ENCODE results near the gene ESYT3.

DNA sequence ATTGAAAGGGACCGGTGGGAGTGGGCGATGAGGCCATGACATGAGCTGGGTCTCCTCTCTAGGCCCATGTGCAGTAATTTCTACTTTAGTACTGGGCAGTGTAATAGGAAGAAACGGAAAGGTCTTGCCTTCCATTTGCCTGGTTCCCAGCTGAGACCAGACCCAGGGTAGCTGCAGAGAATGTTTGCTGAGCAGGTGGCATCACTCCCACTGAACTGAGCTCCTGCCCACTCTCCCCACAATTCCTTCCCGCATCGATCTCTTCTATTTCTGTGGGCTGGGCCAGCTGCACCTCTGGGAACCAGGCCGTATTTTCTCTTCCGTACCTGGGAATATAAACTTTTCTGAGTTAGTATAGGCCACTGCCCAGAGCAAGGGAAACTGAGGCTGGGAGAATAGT, 15.8 kb downstream of the ESYT3 start:
- TF ChIP-seq, protein P1, sequence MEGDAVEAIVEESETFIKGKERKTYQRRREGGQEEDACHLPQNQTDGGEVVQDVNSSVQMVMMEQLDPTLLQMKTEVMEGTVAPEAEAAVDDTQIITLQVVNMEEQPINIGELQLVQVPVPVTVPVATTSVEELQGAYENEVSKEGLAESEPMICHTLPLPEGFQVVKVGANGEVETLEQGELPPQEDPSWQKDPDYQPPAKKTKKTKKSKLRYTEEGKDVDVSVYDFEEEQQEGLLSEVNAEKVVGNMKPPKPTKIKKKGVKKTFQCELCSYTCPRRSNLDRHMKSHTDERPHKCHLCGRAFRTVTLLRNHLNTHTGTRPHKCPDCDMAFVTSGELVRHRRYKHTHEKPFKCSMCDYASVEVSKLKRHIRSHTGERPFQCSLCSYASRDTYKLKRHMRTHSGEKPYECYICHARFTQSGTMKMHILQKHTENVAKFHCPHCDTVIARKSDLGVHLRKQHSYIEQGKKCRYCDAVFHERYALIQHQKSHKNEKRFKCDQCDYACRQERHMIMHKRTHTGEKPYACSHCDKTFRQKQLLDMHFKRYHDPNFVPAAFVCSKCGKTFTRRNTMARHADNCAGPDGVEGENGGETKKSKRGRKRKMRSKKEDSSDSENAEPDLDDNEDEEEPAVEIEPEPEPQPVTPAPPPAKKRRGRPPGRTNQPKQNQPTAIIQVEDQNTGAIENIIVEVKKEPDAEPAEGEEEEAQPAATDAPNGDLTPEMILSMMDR (conservative IDR thresholded peaks at IDR 0.05) = no peak
- no peak for TF ChIP-seq EZH2 (IDR thresholded peaks at IDR 0.05; ENCODE audit: low read depth)

Data from PC-9 (cell line).